Activated CD8-positive, alpha-beta memory T cell treated with anti-CD3 and anti-CD28 coated beads for 1 hour (primary cell): ENCODE measurements around the gene IL1F10.

Experiments used
- DNase-seq, 2 donors: peaks; one replicate each; pipeline ENCODE4 v3.0.0-alpha.2; 2020; ENCODE audit warnings: low read depth in 1 of 2; ENCODE audit errors: extremely low read depth in 1 of 2

IL1F10 gene

DNA sequence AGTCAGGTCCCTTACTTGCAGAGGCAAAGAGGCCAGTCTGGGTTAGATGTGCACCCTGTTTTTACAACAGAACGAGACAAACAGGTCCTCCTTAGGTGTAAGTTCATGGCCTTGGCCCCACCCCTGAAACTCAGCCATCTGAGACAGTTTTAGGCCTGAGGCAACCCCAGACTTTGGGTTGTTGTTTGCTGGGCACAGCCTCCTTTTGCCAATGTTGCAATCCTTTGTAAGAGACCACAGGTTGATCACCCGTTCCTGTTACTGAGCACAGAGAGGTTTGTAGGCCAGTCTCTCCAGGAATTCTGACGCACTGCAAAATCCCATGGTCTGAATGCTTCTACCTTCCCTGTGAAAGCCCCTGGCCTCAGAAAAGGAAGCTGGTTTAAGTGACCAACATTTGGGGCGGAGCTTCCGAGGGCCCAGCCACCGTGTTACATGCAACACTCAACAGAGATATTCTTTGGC, 44.1 kb downstream of the IL1F10 start:
- DNase-seq, result no peak

DNA sequence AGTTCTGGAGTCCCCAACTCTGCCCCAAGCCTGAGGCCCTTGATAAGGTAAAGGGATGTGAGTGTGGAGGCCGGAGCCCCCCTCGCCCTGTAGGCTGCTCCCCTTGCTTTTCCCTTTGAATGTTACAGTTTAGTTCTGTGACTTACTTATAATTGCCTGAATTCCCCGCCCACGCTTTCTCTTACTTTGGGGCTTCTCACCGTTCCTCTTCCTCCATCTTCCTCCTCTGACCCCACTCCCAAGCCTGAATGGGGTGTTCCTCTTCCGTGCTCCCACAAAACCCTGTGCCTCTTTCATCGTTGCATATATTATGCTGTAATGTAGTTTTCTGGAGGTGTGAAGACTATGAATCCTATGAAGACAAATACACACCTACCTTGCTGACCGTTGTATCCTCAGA, 44.7 kb downstream of the IL1F10 start:
- DNase-seq, result no peak

DNA sequence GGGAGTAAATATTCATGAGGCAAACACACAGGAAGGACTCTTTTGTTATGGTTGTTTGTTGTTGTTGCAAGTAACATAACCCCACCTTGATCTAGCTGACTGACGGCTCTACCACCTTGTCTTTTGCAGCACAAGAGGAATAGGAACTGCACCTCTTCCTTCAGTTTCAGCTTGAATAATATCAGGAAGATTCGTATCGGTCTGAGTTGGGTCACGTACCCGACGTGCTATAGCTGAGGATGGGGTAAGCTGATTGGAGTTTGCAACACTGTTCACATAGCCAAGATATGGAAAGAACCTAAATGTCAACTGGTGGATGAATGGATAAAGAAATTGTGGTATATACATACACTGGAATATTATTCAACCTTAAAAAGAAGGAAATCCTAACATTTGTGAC, 45.1 kb downstream of the IL1F10 start:
- DNase-seq, result no peak

DNA sequence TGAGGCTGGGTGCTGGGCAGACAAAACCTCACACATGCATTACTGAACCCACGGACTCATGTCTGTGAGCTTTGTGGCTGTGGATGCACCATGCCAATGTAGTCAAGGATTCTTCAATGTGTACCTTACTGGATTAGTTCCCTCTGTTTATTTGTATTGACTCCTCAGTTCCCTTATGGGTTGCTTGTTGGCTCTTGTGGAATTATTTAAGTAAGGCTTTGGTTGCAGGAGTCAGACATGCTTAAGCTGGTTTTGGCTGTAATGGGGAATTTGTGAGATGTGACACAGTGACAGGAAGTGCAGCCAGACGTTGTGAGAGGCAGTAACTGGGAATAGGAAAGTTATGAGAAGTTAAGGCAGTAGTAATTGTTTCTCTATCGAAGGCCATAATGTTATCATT, 46.0 kb downstream of the IL1F10 start:
- DNase-seq, result no peak

DNA sequence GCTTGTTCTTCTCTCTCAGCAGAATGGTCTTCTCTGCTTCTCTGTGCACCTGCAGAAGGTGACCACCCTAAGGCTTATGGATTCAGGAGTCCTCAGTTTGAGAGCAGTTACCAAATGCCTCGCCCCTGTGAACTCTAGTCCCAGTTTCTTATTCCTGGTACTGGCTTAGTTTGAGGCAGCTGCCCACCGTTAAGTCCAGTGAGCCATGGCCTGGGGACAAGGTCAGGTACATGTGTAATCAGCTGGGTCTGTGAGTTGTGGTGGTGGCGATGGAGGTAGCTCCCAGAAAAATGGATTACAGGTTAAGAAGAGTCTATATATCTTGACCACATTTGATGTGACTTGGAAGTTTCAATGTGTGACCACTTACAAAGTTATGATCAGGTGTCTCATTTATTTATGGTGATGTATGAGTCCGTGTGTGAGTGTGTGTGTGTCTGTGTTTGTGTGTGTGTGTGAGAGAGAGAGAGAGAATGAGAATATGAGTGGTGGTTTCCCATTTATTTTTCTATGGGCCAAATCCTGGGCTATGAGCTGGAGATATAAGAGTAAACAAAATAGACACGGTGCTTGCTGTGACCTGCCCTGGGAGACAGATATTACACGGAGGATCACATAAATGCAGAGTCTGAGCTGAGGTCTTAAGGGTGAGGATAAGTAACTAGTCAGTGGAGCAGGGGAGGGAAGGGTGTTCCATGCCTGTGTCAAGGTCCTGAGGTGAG, 46.6 kb downstream of the IL1F10 start:
- DNase-seq, result no peak

DNA sequence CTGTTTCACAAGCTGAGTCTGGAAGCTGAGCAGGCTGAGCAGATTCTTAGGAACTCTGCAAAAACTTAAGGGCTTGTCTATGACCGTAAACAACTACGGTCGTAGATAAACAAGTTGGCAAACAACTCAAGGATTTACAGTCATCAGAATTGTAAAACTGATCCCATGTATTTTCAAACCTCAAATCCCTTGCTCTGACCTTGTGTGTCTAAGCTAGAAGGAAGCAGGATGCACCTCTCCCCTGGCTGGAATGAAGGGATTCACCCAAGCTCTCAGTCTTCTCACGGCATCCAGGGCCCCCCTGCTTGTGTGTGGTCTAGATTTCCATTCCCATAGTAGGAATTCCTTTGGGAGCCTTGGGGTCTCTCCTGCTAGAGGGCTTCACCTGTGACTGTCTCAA, 47.2 kb downstream of the IL1F10 start:
- no peak for DNase-seq

DNA sequence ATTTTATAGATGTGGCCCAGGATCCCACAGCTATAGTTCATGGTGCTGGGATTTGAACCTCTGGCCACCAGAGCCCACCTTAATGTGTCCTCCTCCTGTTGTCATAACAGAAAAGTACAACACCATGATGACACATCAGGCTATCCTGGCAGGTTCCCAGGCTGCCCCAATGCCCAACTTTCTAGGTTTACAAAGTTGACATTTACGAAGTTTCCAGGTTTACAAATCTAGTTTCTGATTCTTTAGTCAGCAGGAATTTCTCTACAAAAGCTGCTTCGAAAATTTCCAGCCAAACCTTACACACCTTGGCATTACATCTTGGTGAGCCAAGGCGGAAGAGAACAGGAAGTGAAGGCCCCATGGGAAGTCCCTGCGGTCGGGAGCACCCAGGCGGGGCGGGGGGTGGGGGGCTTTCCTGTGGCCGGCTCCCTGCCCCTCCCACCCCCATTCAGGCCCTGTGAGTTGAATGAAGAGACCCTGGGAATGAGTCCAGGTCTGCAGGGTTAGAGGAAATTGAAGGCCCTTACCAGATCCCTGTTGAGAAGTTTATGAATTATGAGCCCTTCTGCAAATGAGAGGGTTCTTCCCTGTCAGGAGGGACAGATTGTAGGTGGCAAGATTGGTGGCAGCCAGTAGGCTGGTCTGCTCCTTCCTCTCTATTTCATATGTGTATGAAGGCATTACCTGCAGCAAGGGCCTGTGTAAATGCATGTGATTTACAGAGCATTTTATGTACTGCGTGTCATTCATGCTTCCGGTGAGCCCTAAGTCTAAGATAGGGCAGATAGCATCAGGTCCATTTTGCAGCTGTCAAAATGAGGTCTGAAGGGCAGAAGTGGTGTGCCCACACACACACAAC, 48.6 kb downstream of the IL1F10 start:
- DNase-seq, result no peak

DNA sequence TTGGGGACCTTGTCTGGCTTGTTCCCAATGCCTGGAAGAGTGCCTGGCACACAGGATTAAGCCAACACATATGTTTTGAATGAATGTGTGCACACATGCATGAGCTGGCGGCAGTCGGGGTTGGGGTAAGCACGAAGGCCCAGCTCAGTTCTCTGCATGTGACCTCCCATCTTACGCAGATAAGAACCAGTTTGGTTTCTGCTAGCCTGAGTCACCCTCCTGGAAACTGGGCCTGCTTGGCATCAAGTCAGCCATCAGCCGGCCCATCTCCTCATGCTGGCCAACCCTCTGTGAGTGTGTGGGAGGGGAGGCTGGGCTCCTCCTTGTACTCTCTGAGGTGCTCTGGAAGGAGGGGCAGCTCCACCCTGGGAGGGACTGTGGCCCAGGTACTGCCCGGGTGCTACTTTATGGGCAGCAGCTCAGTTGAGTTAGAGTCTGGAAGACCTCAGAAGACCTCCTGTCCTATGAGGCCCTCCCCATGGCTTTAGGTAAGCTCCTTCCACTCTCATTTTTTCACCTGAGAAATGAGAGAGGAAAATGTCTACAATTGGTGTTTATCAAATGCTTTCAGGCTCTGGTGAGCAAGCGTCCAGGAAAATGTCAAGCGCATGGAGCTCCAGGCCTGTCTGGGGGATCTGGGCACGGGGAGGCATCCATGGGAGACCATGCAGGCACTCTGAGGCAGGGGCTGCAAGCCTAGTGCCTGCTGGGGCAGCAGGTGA, 49.9 kb downstream of the IL1F10 start:
- no peak for DNase-seq

DNA sequence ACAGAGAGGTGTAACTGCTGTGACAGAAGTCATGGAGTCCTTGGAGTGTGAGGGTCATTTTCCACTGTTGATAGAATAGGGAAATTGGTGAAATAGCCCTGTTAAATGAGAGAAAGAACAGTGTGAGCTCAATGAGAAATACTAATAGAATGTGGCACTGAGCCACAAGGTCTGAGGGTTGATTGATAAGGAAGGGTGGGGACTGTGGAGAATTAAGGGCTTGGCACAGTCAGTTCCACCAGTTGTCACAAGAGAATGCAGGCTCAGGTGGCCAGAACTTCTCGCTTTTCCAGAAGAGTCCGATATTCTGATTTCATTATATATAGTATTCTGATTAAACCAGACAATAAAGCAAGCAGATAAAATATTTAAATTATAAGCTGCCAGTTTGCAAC, 50.5 kb downstream of the IL1F10 start:
- DNase-seq, result no peak

DNA sequence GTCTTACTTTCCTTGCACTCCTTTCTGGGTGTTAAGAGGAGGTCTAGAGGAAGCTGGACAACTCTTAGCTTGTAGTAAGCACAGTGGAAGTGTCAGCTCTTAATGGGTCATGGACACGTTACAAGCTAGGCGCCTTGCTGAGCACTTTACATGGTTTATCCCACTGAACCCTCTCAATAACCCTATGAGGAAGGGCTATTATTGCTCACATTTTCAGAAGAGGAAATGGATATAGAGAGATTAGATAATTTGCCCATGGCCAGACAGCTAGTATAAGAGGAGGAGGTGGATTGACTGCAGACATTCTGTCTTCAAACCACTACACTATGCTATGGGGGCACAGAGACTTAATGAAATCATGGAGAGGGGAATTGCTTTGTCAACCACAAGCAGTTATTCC, 51.3 kb downstream of the IL1F10 start:
- DNase-seq, result no peak

DNA sequence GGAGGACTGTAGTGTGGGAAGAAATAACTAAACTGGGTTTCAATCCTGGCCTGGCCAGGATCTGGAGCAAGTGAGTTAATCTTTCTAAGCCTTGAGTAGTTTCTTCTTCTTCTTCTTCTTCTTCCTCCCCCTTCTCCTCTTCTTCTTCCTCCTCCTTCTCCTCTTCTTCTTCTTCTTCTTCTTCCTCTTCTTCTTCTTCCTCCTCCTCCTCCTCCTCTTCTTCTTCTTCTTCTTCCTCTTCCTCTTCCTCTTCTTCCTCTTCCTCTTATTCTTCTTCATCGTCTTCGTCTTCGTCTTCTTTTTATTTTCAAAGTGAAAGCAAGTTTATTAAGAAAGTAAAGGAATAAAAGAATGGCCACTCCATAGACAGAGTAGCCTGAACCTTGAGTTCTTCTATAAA, 53.1 kb downstream of the IL1F10 start:
- no peak for DNase-seq

DNA sequence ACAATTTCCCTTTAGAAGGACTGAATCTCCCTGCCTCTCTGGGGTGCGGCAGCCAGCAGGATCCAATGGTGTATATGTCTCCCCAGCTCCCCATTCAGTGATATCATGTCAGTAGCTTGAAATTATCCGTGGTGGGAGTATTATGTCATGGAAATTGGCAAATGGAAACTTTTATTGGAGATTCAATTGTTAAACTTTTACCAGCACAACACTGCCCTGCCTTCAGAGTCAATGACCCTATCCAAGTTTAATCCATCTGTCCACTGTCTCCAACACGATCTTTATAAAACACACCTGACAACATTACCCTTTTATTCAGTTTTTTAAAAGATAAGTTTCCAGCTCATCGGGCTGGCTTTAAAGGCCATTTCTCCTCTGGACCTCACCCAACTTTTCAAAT, 54.6 kb downstream of the IL1F10 start:
- DNase-seq, result no peak

DNA sequence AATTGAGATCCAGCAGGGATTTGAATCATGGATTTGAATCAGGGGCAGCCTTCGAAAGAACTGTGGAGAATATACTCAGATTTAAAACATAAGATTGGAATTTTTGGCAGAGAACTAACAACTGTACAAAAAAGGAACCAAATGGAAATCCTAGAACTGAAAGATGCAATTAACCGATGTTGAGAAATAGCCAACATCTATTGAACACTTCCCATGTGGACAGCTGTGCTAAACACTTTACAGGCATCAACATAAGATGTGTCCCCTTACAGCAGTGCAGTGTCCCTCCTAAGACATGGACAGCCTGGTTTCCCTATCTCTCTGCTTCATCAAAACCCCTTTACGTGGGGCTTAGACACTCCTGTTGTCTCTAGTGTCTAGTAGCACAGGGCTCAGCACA, 56.0 kb downstream of the IL1F10 start:
- no peak for DNase-seq

DNA sequence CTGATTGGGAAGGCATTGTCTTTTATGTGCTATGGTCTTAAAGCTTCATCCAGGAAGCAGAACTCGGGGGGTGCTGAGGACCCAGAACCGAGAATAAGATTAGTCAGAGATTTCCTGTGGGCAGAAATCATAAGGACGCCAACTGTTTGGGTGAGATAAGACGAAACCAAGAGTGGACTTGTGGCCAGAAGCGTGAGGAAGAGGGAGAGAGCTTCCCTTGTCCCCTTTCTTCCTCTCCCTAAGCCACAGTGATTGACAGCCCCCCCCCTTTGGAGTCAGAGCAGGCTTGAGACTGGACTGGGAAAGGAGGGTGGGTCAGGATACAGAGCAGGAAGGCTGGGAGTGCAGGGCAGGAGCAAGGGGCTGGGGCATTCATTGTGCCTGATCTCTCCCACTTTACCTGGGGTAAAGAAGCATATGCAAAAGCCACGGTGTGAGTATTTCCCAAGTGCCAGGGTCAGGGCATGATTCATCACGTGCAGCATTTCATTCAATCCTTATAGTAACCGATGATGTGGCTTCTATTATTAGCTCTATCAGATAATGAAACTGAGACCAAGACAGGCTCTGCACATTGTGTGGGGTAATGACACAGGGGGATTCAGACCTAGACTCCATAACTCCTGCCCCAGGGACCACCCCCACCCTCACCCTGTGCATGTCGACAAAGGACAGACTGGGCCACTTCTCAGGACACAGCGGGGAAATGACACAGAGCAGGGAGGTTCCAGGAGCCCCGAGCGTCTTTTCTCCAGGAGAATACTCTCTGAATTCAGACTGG, 56.6 kb downstream of the IL1F10 start:
- DNase-seq, result no peak
